IMR-90 (cell line): ENCODE data around the gene DESI1. TPM values are rescaled to one million over a fixed set of nuclear protein-coding genes. Genes with fewer than 3 reads are reported as not detected.

Source experiments
- ATAC-seq: fragments of 200-7000 bp; cut with Tn5 transposase; 2 replicates; pipeline ENCODE4 v1.9.1; 2020; ENCODE audit warnings: low read depth, mild to moderate bottlenecking, moderate library complexity
- BruUV-seq: library from RNA; stranded (reverse); fragments of 400-500 nt; replicated peaks from 2 replicates; lab custom pipeline; 2021; lab: Mats Ljungman, UMichigan
- CTCF ChIA-PET: fragments of 300-600 bp; formaldehyde crosslinking; extraction: SDS; loops from one replicate; lab custom pipeline; 2021; ENCODE audit warnings: antibody characterized with exemption; lab: Yijun Ruan, JAX
- POLR2A ChIA-PET: fragments of 300-600 bp; sonication (Branson Sonifier 250); formaldehyde crosslinking; loops from one replicate; lab custom pipeline; 2022; ENCODE audit warnings: antibody characterized with exemption; ENCODE audit not compliant: unreplicated experiment; lab: Charles Lee
- DNase-seq: peaks from one replicate; pipeline ENCODE4 v3.0.0; 2013
- H2AFZ ChIP-seq: replicated peaks from 2 replicates; pipeline ENCODE3; 2013; ENCODE audit warnings: low read length, mild to moderate bottlenecking; ENCODE audit not compliant: poor library complexity
- H2AK5ac ChIP-seq: 2 replicates; pipeline ENCODE4 v1.6.1; 2013; ENCODE audit warnings: low read depth, low read length, inconsistent platforms
- H2AK9ac ChIP-seq: replicated peaks from 2 replicates; pipeline ENCODE3; 2013; ENCODE audit warnings: mild to moderate bottlenecking, low read depth, low read length, moderate library complexity; ENCODE audit not compliant: poor library complexity
- H2BK120ac ChIP-seq: 2 replicates; pipeline ENCODE4 v1.6.1; 2013; ENCODE audit warnings: low read depth, low read length, inconsistent platforms
- H2BK15ac ChIP-seq: 3 replicates; pipeline ENCODE4 v1.6.1; 2013; ENCODE audit warnings: low read depth, low read length, inconsistent platforms
- H2BK20ac ChIP-seq: 2 replicates; pipeline ENCODE4 v1.6.1; 2013; ENCODE audit warnings: low read depth, mild to moderate bottlenecking, inconsistent platforms, low read length, moderate library complexity
- H2BK5ac ChIP-seq: 2 replicates; pipeline ENCODE4 v1.6.1; 2013; ENCODE audit warnings: mild to moderate bottlenecking, low read depth, low read length, inconsistent platforms; ENCODE audit not compliant: poor library complexity, severe bottlenecking
- H3K14ac ChIP-seq: replicated peaks from 2 replicates; pipeline ENCODE4 v1.6.1; 2013; ENCODE audit warnings: low read depth, low read length, inconsistent platforms
- H3K18ac ChIP-seq: 2 replicates; pipeline ENCODE4 v1.6.1; 2013; ENCODE audit warnings: low read depth, low read length, control low read depth
- H3K23ac ChIP-seq: 2 replicates; pipeline ENCODE4 v1.6.1; 2013; ENCODE audit warnings: low read depth, low read length, inconsistent platforms
- H3K27ac ChIP-seq: 2 replicates; pipeline ENCODE4 v1.5.1; 2013; ENCODE audit warnings: mild to moderate bottlenecking, control low read depth, low read length; ENCODE audit not compliant: insufficient read depth
- H3K27me3 ChIP-seq: 2 replicates; pipeline ENCODE4 v1.6.1; 2013; ENCODE audit warnings: low read length; ENCODE audit not compliant: control insufficient read depth, insufficient read depth
- H3K36me3 ChIP-seq: 2 replicates; pipeline ENCODE4 v1.6.1; 2013; ENCODE audit warnings: low read length, mixed read lengths; ENCODE audit not compliant: control insufficient read depth, insufficient read depth
- H3K4ac ChIP-seq: 2 replicates; pipeline ENCODE4 v1.6.1; 2013; ENCODE audit warnings: low read depth, low read length, inconsistent platforms
- H3K4me1 ChIP-seq: 2 replicates; pipeline ENCODE4 v1.6.1; 2013; ENCODE audit warnings: low read length, mixed read lengths; ENCODE audit not compliant: control insufficient read depth, insufficient read depth
- H3K4me2 ChIP-seq: 2 replicates; pipeline ENCODE4 v1.6.1; 2013; ENCODE audit warnings: low read depth, mild to moderate bottlenecking, control low read depth, low read length, moderate library complexity
- H3K4me3 ChIP-seq: 2 replicates; pipeline ENCODE4 v1.5.1; 2013; ENCODE audit warnings: low read depth, mild to moderate bottlenecking, control low read depth, low read length, moderate library complexity; ENCODE audit not compliant: insufficient read depth
- H3K56ac ChIP-seq: 2 replicates; pipeline ENCODE4 v1.6.1; 2013; ENCODE audit warnings: low read length, inconsistent platforms; ENCODE audit not compliant: insufficient read depth; ENCODE audit errors: extremely low read depth
- H3K79me1 ChIP-seq, 2 experiments: 2 replicates each; pipeline ENCODE4 v1.6.1; 2013; ENCODE audit warnings: low read length in 2 of 2, inconsistent platforms in 1 of 2, low read depth in 1 of 2
- H3K9ac ChIP-seq: 2 replicates; pipeline ENCODE4 v1.6.1; 2013; ENCODE audit warnings: low read depth, low read length, control low read depth
- H3K9me1 ChIP-seq: 2 replicates; pipeline ENCODE4 v1.6.1; 2013; ENCODE audit warnings: low read length, inconsistent platforms; ENCODE audit not compliant: insufficient read depth
- H3K9me3 ChIP-seq: 2 replicates; pipeline ENCODE4 v1.6.1; 2013; ENCODE audit warnings: low read length; ENCODE audit not compliant: control insufficient read depth, insufficient read depth
- H4K20me1 ChIP-seq: 2 replicates; pipeline ENCODE4 v1.6.1; 2013; ENCODE audit warnings: low read length, inconsistent platforms; ENCODE audit not compliant: insufficient read depth
- H4K5ac ChIP-seq: 2 replicates; pipeline ENCODE4 v1.6.1; 2013; ENCODE audit warnings: mild to moderate bottlenecking, low read depth, low read length, control low read depth
- H4K8ac ChIP-seq, 2 experiments: 2 replicates each; pipeline ENCODE4 v1.6.1; 2013; ENCODE audit warnings: low read depth in 2 of 2, low read length in 2 of 2, control low read depth in 1 of 2, inconsistent platforms in 1 of 2
- H4K91ac ChIP-seq: 2 replicates; pipeline ENCODE4 v1.6.1; 2013; ENCODE audit warnings: low read depth, low read length, inconsistent platforms; ENCODE audit not compliant: insufficient read depth
- BHLHE40 ChIP-seq: fragments of 150-350 bp; IDR thresholded peaks from 2 replicates; pipeline ENCODE4 v1.6.1; 2016; ENCODE audit warnings: mild to moderate bottlenecking, low read depth, low read length
- CEBPB ChIP-seq: IDR thresholded peaks from 2 replicates; pipeline ENCODE4 v1.6.1; 2012; ENCODE audit warnings: low read depth, low read length, improper control_type of control experiment
- CHD1 ChIP-seq: IDR thresholded peaks from 2 replicates; pipeline ENCODE4 v1.6.1; 2012; ENCODE audit warnings: low read depth, low read length, improper control_type of control experiment
- FOS ChIP-seq: fragments of 150-350 bp; IDR thresholded peaks from 2 replicates; pipeline ENCODE4 v1.6.1; 2016; ENCODE audit warnings: low read depth, low read length
- MAFK ChIP-seq: IDR thresholded peaks from 2 replicates; pipeline ENCODE4 v1.6.1; 2012; ENCODE audit warnings: low read depth, low read length, improper control_type of control experiment
- MAZ ChIP-seq: IDR thresholded peaks from 2 replicates; pipeline ENCODE4 v1.6.1; 2012; ENCODE audit warnings: low read depth, mild to moderate bottlenecking, low read length, improper control_type of control experiment, moderate library complexity, borderline replicate concordance
- MXI1 ChIP-seq: IDR thresholded peaks from 2 replicates; pipeline ENCODE4 v1.6.1; 2012; ENCODE audit warnings: low read depth, mild to moderate bottlenecking, low read length, moderate library complexity, borderline replicate concordance
- NFE2L2 ChIP-seq: fragments of 150-350 bp; IDR thresholded peaks from 2 replicates; pipeline ENCODE4 v1.6.1; 2016; ENCODE audit warnings: low read depth, mild to moderate bottlenecking, low read length
- POLR2A ChIP-seq: IDR thresholded peaks from 2 replicates; pipeline ENCODE4 v1.6.1; 2012; ENCODE audit warnings: mild to moderate bottlenecking, low read depth, low read length
- RAD21 ChIP-seq: IDR thresholded peaks from 2 replicates; pipeline ENCODE4 v1.6.1; 2012; ENCODE audit warnings: low read length, improper control_type of control experiment
- RCOR1 ChIP-seq: IDR thresholded peaks from 2 replicates; pipeline ENCODE4 v1.6.1; 2012; ENCODE audit warnings: mild to moderate bottlenecking, low read length, improper control_type of control experiment; ENCODE audit not compliant: insufficient replicate concordance
- SMC3 ChIP-seq: fragments of 150-350 bp; IDR thresholded peaks from 2 replicates; pipeline ENCODE4 v1.6.1; 2016; ENCODE audit warnings: low read depth, mild to moderate bottlenecking, antibody characterized with exemption, low read length, moderate library complexity
- USF2 ChIP-seq: fragments of 150-350 bp; IDR thresholded peaks from 2 replicates; pipeline ENCODE4 v1.6.1; 2017; ENCODE audit warnings: mild to moderate bottlenecking, antibody characterized with exemption, low read length, low read depth
- WGBS, 2 experiments: methylation state at CpG; one replicate each; pipeline versions ENCODE4 v1.1.5 to v1.1.7; 2013; ENCODE audit warnings: missing lambda C conversion rate in 2 of 2; ENCODE audit not compliant: insufficient read length in 1 of 2; ENCODE audit errors: extremely low coverage in 2 of 2; 5-methylcytosine and 5-hydroxymethylcytosine counted together
- dilution Hi-C: fragments of 300-500 bp; cut with HindIII; formaldehyde crosslinking; loops from one replicate; pipeline ENCODE4 v1.14.3; 2018; ENCODE audit warnings: low sequenced_read_pairs; ENCODE audit not compliant: unreplicated experiment
- in situ Hi-C: fragments of 300-500 bp; cut with MboI; formaldehyde crosslinking; loops from 3 replicates; pipeline ENCODE4 v1.14.3; 2019; ENCODE audit warnings: low sequenced_read_pairs, inconsistent platforms, mixed read lengths
- intact Hi-C: fragments of 100-400 bp; cut with micrococcal nuclease; formaldehyde crosslinking; loops from 2 replicates; pipeline ENCODE4 v1.10.0; 2022
- polyA plus RNA-seq, 3 experiments: library from polyadenylated mRNA; depleted of rRNA; stranded (reverse); fragments of >200 nt; gene quantifications; 2 replicates each; pipeline ENCODE4 v1.2.3, GENCODE V29; 2012; ENCODE audit warnings: low replicate concordance in 1 of 3
- total RNA-seq: library from RNA; depleted of rRNA; stranded (reverse); fragments of >200 nt; gene quantifications from 2 replicates; pipeline ENCODE4 v1.2.3, GENCODE V29; 2012
- TF ChIP-seq, protein P1 (sequence below): fragments of 150-350 bp; IDR thresholded peaks from 2 replicates; pipeline ENCODE4 v1.6.1; 2016; ENCODE audit warnings: low read depth, mild to moderate bottlenecking, low read length, moderate library complexity, borderline replicate concordance
- TF ChIP-seq, protein P2 (sequence below): conservative IDR thresholded peaks from 2 replicates; pipeline ENCODE4 v1.5.1; 2012; ENCODE audit warnings: mild to moderate bottlenecking, low read depth, low read length, improper control_type of control experiment

The DESI1 gene
- total and polyA plus RNA-seq, 2 of the 4 experiments (the other 2 are of a cell fraction), result 14.5 to 24.9 TPM

- no peak for ATAC-seq
- Histone ChIP-seq H3K18ac (no peak overlapping the region), H3K9me1 (no peaks in the 10 kb centered on the region; the same call in 1 of the 2 replicates), H3K4ac (no peak overlapping the region), H3K4me1 (peaks cover 13% of the 10 kb centered on the region), H2BK5ac (no peak overlapping the region), H2AK5ac (no peak overlapping the region), H3K27ac (no peak overlapping the region), H4K91ac (no peak overlapping the region; the same call in 1 of the 2 replicates), H2AFZ (no peak overlapping the region), H3K56ac (no peak overlapping the region), H3K36me3 (peaks cover 32% of the 10 kb centered on the region; the same call in 1 of the 2 replicates), H2BK20ac (no peak overlapping the region), H3K23ac (no peak overlapping the region), H3K9ac (no peak overlapping the region), H2AK9ac (no peak overlapping the region), H3K79me1 (peaks cover 6 to 41% of the 10 kb centered on the region in 2 experiments), H3K4me3 (no peak overlapping the region), H4K8ac (no peak overlapping the region), H3K9me3 (no peaks in the 10 kb centered on the region), H2BK15ac (no peak overlapping the region), H4K20me1 (peaks cover 3% of the 10 kb centered on the region; the same call in 1 of the 2 replicates), H3K27me3 (no peaks in the 10 kb centered on the region), H2BK120ac (no peak overlapping the region), H3K4me2 (no peak overlapping the region), H3K14ac (no peak overlapping the region), H4K5ac (no peak overlapping the region)
- dilution Hi-C loops (no loop called here), intact Hi-C loops (no loop called here), in situ Hi-C loops (no loop called here)
- TF ChIP-seq RAD21 (no peak), CEBPB (no peak), MAZ (no peak), USF2 (no peak), CHD1 (no peak), FOS (no peak), NFE2L2 (no peak), RCOR1 (no peak), POLR2A (no peak), BHLHE40 (no peak), MAFK (no peak), MXI1 (no peak), SMC3 (no peak)
- TF ChIP-seq, protein P1, sequence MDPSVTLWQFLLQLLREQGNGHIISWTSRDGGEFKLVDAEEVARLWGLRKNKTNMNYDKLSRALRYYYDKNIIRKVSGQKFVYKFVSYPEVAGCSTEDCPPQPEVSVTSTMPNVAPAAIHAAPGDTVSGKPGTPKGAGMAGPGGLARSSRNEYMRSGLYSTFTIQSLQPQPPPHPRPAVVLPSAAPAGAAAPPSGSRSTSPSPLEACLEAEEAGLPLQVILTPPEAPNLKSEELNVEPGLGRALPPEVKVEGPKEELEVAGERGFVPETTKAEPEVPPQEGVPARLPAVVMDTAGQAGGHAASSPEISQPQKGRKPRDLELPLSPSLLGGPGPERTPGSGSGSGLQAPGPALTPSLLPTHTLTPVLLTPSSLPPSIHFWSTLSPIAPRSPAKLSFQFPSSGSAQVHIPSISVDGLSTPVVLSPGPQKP, result no peak
- TF ChIP-seq, protein P2, sequence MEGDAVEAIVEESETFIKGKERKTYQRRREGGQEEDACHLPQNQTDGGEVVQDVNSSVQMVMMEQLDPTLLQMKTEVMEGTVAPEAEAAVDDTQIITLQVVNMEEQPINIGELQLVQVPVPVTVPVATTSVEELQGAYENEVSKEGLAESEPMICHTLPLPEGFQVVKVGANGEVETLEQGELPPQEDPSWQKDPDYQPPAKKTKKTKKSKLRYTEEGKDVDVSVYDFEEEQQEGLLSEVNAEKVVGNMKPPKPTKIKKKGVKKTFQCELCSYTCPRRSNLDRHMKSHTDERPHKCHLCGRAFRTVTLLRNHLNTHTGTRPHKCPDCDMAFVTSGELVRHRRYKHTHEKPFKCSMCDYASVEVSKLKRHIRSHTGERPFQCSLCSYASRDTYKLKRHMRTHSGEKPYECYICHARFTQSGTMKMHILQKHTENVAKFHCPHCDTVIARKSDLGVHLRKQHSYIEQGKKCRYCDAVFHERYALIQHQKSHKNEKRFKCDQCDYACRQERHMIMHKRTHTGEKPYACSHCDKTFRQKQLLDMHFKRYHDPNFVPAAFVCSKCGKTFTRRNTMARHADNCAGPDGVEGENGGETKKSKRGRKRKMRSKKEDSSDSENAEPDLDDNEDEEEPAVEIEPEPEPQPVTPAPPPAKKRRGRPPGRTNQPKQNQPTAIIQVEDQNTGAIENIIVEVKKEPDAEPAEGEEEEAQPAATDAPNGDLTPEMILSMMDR, result no peak
- ChIA-PET POLR2A (no interaction called here), CTCF (no interaction called here)
- WGBS, 2 experiments, result no CpG with 5 or more reads among the region's 3 CpGs
- DNase-seq, result no peak
- no TSS peak for BruUV-seq
Observed at GRCh38 chr22:41570221-41570620, 50.6 kb downstream of the DESI1 start.
